ENCODE data around the gene EMC6. TPM values are rescaled to one million over a fixed set of nuclear protein-coding genes. Genes with fewer than 3 reads are reported as not detected.

EMC6 gene
- total and polyA plus RNA-seq, 2 of the 4 experiments (the other 2 are of a cell fraction), result 10.9 to 80.5 TPM

DNA sequence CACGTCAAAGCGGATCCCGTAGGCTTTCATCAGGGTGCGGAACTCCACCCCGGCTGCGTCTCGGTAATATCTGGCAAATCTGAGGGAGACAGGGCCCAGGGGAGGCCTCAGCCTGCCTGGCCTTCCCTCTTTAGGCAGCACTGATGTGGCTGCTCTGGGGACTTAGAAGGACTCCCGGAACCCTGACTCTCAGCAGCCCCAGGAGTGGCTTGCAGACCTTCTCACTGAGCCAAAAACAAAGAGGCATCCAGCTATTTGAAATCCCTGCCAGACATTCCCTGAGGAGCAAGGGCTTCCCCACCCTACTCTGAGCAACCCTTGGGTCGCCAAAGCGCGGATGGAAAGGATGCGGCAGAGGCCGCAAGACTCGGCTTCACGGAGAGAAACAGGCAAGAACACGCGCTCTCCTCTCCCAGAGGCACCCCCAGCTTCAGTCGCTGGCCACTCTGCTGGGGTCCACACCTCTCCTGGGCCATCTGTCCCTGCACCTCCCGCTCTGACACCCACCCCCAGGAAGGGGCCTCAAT lies 19.5 kb downstream of the EMC6 start:
- Histone ChIP-seq H2BK120ac (ENCODE audit: low read depth, low read length) (no peak overlapping the region), H3K27me3 (ENCODE audit: control insufficient read depth, insufficient read depth, low read length) (peaks cover 9% of the 10 kb centered on the region), H4K8ac (ENCODE audit: low read depth in 2 of 2, low read length in 2 of 2) (no peak overlapping the region), H2AFZ (replicated peaks; ENCODE audit: low read length, poor library complexity) (peak overlapping the region; percentile 51), H2AK5ac (ENCODE audit: low read depth, low read length) (no peak overlapping the region), H3K18ac (ENCODE audit: low read depth, low read length) (no peak overlapping the region), H3K4ac (ENCODE audit: low read depth, low read length) (no peak overlapping the region), H3K14ac (replicated peaks; ENCODE audit: low read depth, low read length) (no peak overlapping the region), H3K56ac (ENCODE audit: extremely low read depth, insufficient read depth, low read length) (no peak overlapping the region), H2BK20ac (ENCODE audit: low read depth, low read length) (no peak overlapping the region), H4K91ac (ENCODE audit: insufficient read depth, low read depth, low read length) (no peak overlapping the region), H3K9ac (ENCODE audit: low read depth, low read length) (no peak overlapping the region), H2AK9ac (replicated peaks; ENCODE audit: low read depth, low read length, poor library complexity) (no peak overlapping the region), H3K4me2 (ENCODE audit: low read depth, low read length) (no peak overlapping the region), H4K5ac (ENCODE audit: low read depth, low read length) (no peak overlapping the region), H3K9me1 (ENCODE audit: insufficient read depth, low read length) (no peaks in the 10 kb centered on the region), H4K20me1 (ENCODE audit: insufficient read depth, low read length) (no peaks in the 10 kb centered on the region), H2BK15ac (ENCODE audit: low read depth, low read length) (no peak overlapping the region), H3K27ac (ENCODE audit: insufficient read depth, low read length) (no peak overlapping the region), H3K23ac (ENCODE audit: low read depth, low read length) (no peak overlapping the region), H3K9me3 (ENCODE audit: control insufficient read depth, insufficient read depth, low read length) (no peaks in the 10 kb centered on the region), H3K79me1 (ENCODE audit: low read depth in 1 of 2, low read length in 2 of 2) (no peaks in the 10 kb centered on the region), H3K4me1 (ENCODE audit: control insufficient read depth, insufficient read depth, low read length) (no peaks in the 10 kb centered on the region), H2BK5ac (ENCODE audit: low read depth, low read length, poor library complexity, severe bottlenecking) (no peak overlapping the region), H3K4me3 (ENCODE audit: insufficient read depth, low read depth, low read length) (no peak overlapping the region), H3K36me3 (ENCODE audit: control insufficient read depth, insufficient read depth, low read length) (no peaks in the 10 kb centered on the region)
- no peak for DNase-seq
- CTCF ChIA-PET, result no interaction called here
- peak; percentile 47 for ATAC-seq (ENCODE audit: low read depth)
- POLR2A ChIA-PET (ENCODE audit: unreplicated experiment), result no interaction called here
- 27% methylated on average over 2 of the region's 19 CpGs; no CpG with 5 or more reads in 1 of the 2 experiments for WGBS, 2 experiments (ENCODE audit: extremely low coverage in 2 of 2, insufficient read length in 1 of 2)
- dilution Hi-C loops (cut with HindIII; ENCODE audit: low sequenced_read_pairs, unreplicated experiment), result no loop called here
- TF ChIP-seq RAD21 (IDR thresholded peaks at IDR 0.05; ENCODE audit: low read length) (no peak), CHD1 (IDR thresholded peaks at IDR 0.05; ENCODE audit: low read depth, low read length) (no peak), MAFK (IDR thresholded peaks at IDR 0.05; ENCODE audit: low read depth, low read length) (no peak), NFE2L2 (IDR thresholded peaks at IDR 0.05; ENCODE audit: low read depth, low read length) (no peak), SMC3 (IDR thresholded peaks at IDR 0.05; ENCODE audit: low read depth, low read length) (no peak), MAZ (IDR thresholded peaks at IDR 0.05; ENCODE audit: borderline replicate concordance, low read depth, low read length) (no peak), FOS (IDR thresholded peaks at IDR 0.05; ENCODE audit: low read depth, low read length) (no peak), MXI1 (IDR thresholded peaks at IDR 0.05; ENCODE audit: borderline replicate concordance, low read depth, low read length) (no peak), CEBPB (IDR thresholded peaks at IDR 0.05; ENCODE audit: low read depth, low read length) (no peak), POLR2A (IDR thresholded peaks at IDR 0.05; ENCODE audit: low read depth, low read length) (no peak), RCOR1 (IDR thresholded peaks at IDR 0.05; ENCODE audit: insufficient replicate concordance, low read length) (no peak)
- TF ChIP-seq, protein P1, sequence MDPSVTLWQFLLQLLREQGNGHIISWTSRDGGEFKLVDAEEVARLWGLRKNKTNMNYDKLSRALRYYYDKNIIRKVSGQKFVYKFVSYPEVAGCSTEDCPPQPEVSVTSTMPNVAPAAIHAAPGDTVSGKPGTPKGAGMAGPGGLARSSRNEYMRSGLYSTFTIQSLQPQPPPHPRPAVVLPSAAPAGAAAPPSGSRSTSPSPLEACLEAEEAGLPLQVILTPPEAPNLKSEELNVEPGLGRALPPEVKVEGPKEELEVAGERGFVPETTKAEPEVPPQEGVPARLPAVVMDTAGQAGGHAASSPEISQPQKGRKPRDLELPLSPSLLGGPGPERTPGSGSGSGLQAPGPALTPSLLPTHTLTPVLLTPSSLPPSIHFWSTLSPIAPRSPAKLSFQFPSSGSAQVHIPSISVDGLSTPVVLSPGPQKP (IDR thresholded peaks at IDR 0.05; ENCODE audit: borderline replicate concordance, low read depth, low read length), result no peak
- TF ChIP-seq, protein P2, sequence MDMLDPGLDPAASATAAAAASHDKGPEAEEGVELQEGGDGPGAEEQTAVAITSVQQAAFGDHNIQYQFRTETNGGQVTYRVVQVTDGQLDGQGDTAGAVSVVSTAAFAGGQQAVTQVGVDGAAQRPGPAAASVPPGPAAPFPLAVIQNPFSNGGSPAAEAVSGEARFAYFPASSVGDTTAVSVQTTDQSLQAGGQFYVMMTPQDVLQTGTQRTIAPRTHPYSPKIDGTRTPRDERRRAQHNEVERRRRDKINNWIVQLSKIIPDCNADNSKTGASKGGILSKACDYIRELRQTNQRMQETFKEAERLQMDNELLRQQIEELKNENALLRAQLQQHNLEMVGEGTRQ (IDR thresholded peaks at IDR 0.05; ENCODE audit: low read depth, low read length), result no peak
- TF ChIP-seq, protein P3, sequence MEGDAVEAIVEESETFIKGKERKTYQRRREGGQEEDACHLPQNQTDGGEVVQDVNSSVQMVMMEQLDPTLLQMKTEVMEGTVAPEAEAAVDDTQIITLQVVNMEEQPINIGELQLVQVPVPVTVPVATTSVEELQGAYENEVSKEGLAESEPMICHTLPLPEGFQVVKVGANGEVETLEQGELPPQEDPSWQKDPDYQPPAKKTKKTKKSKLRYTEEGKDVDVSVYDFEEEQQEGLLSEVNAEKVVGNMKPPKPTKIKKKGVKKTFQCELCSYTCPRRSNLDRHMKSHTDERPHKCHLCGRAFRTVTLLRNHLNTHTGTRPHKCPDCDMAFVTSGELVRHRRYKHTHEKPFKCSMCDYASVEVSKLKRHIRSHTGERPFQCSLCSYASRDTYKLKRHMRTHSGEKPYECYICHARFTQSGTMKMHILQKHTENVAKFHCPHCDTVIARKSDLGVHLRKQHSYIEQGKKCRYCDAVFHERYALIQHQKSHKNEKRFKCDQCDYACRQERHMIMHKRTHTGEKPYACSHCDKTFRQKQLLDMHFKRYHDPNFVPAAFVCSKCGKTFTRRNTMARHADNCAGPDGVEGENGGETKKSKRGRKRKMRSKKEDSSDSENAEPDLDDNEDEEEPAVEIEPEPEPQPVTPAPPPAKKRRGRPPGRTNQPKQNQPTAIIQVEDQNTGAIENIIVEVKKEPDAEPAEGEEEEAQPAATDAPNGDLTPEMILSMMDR (conservative IDR thresholded peaks at IDR 0.05; ENCODE audit: low read depth, low read length), result no peak
- intact Hi-C loops (cut with micrococcal nuclease), result no loop called here
- in situ Hi-C loops (cut with MboI; ENCODE audit: low sequenced_read_pairs), result no loop called here
- BruUV-seq (replicated peaks), result no TSS peak
